Measurements from ENCODE around the gene STXBP1.

The STXBP1 gene

DNA sequence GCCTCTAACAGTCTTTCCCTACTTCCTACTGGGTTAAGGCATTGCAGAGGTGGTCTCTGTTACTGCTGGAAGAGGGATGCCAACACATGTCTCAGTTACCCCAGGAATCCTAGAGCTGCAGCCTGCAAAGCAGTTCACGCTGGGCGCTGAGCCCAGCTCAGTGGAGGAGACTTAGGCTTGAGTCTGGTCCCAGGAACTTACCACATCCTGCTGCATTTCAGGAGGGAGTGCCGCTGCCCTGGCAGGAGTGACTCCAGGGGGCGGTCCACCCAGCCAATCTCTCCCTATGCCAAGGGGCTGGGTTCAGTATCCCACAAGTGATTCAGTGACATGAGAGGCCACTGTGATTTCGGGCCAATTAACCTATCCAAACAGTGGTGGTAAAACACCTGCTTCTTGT lies 111.4 kb downstream of the STXBP1 start:
- Histone ChIP-seq H3K4me3 (ENCODE audit: low read length) (no peak overlapping the region), H3K4me1 (ENCODE audit: insufficient read depth, low read length) (no peaks in the 10 kb centered on the region), H3K9ac (ENCODE audit: low read depth, low read length) (no peak overlapping the region), H3K27ac (ENCODE audit: low read length) (no peak overlapping the region), H3K9me3 (ENCODE audit: insufficient read depth, low read depth, low read length) (no peaks in the 10 kb centered on the region), H3K27me3 (ENCODE audit: insufficient read depth, low read length) (no peaks in the 10 kb centered on the region), H3K36me3 (ENCODE audit: insufficient read depth, low read depth, low read length) (no peaks in the 10 kb centered on the region)

GRCh38 chr9:127724012-127724411 lies 111.9 kb downstream of the STXBP1 start:
- Histone ChIP-seq H3K4me3 (ENCODE audit: low read length) (no peak overlapping the region), H3K36me3 (ENCODE audit: insufficient read depth, low read depth, low read length) (no peaks in the 10 kb centered on the region), H3K27ac (ENCODE audit: low read length) (no peak overlapping the region), H3K9ac (ENCODE audit: low read depth, low read length) (no peak overlapping the region), H3K4me1 (ENCODE audit: insufficient read depth, low read length) (no peaks in the 10 kb centered on the region), H3K27me3 (ENCODE audit: insufficient read depth, low read length) (no peaks in the 10 kb centered on the region), H3K9me3 (ENCODE audit: insufficient read depth, low read depth, low read length) (no peaks in the 10 kb centered on the region)

- H3K9ac ChIP-seq (ENCODE audit: low read depth, low read length), result no peak overlapping the region
- no peaks in the 10 kb centered on the region for H3K9me3 ChIP-seq (ENCODE audit: insufficient read depth, low read depth, low read length)
- H3K4me3 ChIP-seq (ENCODE audit: low read length), result no peak overlapping the region
- H3K27me3 ChIP-seq (ENCODE audit: insufficient read depth, low read length), result no peaks in the 10 kb centered on the region
- H3K4me1 ChIP-seq (ENCODE audit: insufficient read depth, low read length), result no peaks in the 10 kb centered on the region
- H3K27ac ChIP-seq (ENCODE audit: low read length), result no peak overlapping the region
- no peaks in the 10 kb centered on the region for H3K36me3 ChIP-seq (ENCODE audit: insufficient read depth, low read depth, low read length)
Observed at GRCh38 chr9:127726871-127727270, 114.8 kb downstream of the STXBP1 start.

- Histone ChIP-seq H3K4me3 (ENCODE audit: low read length) (no peak overlapping the region), H3K9me3 (ENCODE audit: insufficient read depth, low read depth, low read length) (no peaks in the 10 kb centered on the region), H3K4me1 (ENCODE audit: insufficient read depth, low read length) (no peaks in the 10 kb centered on the region), H3K9ac (ENCODE audit: low read depth, low read length) (no peak overlapping the region), H3K27me3 (ENCODE audit: insufficient read depth, low read length) (no peaks in the 10 kb centered on the region), H3K36me3 (ENCODE audit: insufficient read depth, low read depth, low read length) (no peaks in the 10 kb centered on the region), H3K27ac (ENCODE audit: low read length) (no peak overlapping the region)
Observed at GRCh38 chr9:127728808-127729207, 116.7 kb downstream of the STXBP1 start.

DNA sequence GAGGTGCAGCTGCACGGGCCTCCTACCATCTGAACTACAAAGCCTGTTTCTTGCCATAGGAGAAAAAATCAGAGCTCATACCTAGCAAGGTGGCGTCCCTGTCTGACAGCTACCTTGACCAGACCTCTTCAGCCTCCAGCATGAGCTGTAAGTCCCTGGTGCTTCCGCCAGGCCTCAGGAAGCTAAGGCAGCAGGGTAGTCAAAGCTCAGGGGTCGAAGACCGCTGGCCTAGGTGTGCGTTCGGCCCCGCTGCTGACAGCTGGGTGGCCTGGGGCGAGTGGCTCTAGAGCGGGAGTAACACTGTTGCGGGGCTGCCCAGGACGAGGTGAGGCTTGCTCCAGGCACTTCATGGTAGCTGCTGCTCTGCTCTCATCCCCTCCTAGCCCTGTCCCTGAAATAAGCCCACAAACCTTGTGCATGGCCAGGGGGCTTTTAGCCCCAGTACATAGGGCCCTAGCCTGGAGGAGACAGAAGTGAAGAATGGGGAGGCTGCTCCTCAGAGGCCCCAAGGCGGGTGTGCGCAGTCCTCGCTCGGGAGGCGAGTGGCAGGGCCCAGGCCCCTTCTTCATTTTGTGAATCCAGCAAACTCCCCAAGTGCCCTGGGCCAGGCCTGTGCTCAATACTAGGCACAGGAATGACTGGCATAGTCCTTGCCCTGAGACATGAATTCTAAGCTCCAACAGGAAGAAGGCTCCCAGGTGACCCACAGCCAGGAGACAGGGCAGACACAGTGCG lies 117.6 kb downstream of the STXBP1 start:
- no peaks in the 10 kb centered on the region for H3K36me3 ChIP-seq (ENCODE audit: insufficient read depth, low read depth, low read length)
- H3K4me1 ChIP-seq (ENCODE audit: insufficient read depth, low read length), result no peaks in the 10 kb centered on the region
- no peak overlapping the region for H3K9ac ChIP-seq (ENCODE audit: low read depth, low read length)
- no peaks in the 10 kb centered on the region for H3K27me3 ChIP-seq (ENCODE audit: insufficient read depth, low read length)
- no peaks in the 10 kb centered on the region for H3K9me3 ChIP-seq (ENCODE audit: insufficient read depth, low read depth, low read length)
- H3K4me3 ChIP-seq (ENCODE audit: low read length), result no peak overlapping the region
- no peak overlapping the region for H3K27ac ChIP-seq (ENCODE audit: low read length)

GRCh38 chr9:127730262-127730661 lies 118.2 kb downstream of the STXBP1 start:
- no peak overlapping the region for H3K4me3 ChIP-seq (ENCODE audit: low read length)
- no peaks in the 10 kb centered on the region for H3K27me3 ChIP-seq (ENCODE audit: insufficient read depth, low read length)
- H3K9me3 ChIP-seq (ENCODE audit: insufficient read depth, low read depth, low read length), result no peaks in the 10 kb centered on the region
- no peaks in the 10 kb centered on the region for H3K4me1 ChIP-seq (ENCODE audit: insufficient read depth, low read length)
- H3K27ac ChIP-seq (ENCODE audit: low read length), result no peak overlapping the region
- no peak overlapping the region for H3K9ac ChIP-seq (ENCODE audit: low read depth, low read length)
- H3K36me3 ChIP-seq (ENCODE audit: insufficient read depth, low read depth, low read length), result no peaks in the 10 kb centered on the region

DNA sequence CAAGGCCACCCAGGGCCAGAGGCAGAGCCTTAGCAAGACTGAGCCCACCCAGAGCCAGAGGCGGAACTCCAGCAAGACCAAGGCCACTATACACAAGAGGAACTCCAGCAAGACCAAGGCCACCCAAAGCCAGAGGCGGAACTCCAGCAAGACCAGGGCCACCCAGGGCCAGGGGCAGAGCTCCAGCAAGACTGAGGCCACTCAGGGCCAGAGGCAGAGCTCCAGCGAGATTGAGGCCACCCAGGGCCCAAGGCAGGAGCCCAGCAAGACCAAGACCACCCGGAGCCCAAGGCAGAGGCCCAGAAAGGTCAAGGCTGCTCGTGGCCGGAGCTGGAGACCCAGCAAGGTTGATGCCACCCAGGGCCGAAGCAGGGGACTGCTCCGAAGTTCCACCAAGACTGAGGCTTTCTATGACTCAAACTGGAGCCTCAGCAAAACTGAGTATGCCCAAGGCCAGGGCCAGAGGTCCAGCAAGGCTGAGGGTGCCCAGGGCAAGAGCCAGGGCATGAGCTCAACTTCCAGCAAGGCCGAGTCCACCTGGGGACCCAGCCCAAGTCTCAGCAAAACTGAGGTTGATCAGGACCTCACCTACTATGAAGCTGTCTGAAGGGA lies 118.8 kb downstream of the STXBP1 start:
- Histone ChIP-seq H3K4me1 (ENCODE audit: insufficient read depth, low read length) (no peaks in the 10 kb centered on the region), H3K9ac (ENCODE audit: low read depth, low read length) (no peak overlapping the region), H3K4me3 (ENCODE audit: low read length) (no peak overlapping the region), H3K9me3 (ENCODE audit: insufficient read depth, low read depth, low read length) (no peaks in the 10 kb centered on the region), H3K27ac (ENCODE audit: low read length) (no peak overlapping the region), H3K36me3 (ENCODE audit: insufficient read depth, low read depth, low read length) (no peaks in the 10 kb centered on the region), H3K27me3 (ENCODE audit: insufficient read depth, low read length) (no peaks in the 10 kb centered on the region)

DNA sequence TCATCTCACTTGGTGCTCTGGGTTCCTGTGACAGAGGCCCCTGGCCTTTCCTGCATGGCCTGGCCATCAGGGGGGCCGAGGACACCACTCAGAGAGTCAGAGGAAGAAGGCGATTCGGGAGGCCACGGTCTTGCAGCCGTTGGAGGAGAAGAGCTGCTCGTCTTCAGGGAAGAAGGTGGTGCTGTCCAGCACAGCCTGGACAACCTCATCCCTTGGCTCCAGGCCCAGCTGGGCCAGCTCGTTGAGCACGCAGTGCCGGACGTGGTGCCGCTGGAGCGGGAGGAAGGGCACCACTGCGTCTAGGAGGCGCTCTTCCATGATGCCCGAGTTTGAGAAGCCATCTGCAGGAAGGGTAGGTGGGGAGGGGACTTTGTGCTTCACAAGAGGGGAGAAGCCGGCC lies 119.9 kb downstream of the STXBP1 start:
- no peaks in the 10 kb centered on the region for H3K27me3 ChIP-seq (ENCODE audit: insufficient read depth, low read length)
- H3K4me1 ChIP-seq (ENCODE audit: insufficient read depth, low read length), result no peaks in the 10 kb centered on the region
- no peak overlapping the region for H3K9ac ChIP-seq (ENCODE audit: low read depth, low read length)
- no peaks in the 10 kb centered on the region for H3K36me3 ChIP-seq (ENCODE audit: insufficient read depth, low read depth, low read length)
- no peak overlapping the region for H3K27ac ChIP-seq (ENCODE audit: low read length)
- no peak overlapping the region for H3K4me3 ChIP-seq (ENCODE audit: low read length)
- H3K9me3 ChIP-seq (ENCODE audit: insufficient read depth, low read depth, low read length), result no peaks in the 10 kb centered on the region

GRCh38 chr9:127732444-127732843 lies 120.4 kb downstream of the STXBP1 start:
- Histone ChIP-seq H3K9ac (ENCODE audit: low read depth, low read length) (no peak overlapping the region), H3K27ac (ENCODE audit: low read length) (no peak overlapping the region), H3K27me3 (ENCODE audit: insufficient read depth, low read length) (no peaks in the 10 kb centered on the region), H3K9me3 (ENCODE audit: insufficient read depth, low read depth, low read length) (no peaks in the 10 kb centered on the region), H3K36me3 (ENCODE audit: insufficient read depth, low read depth, low read length) (no peaks in the 10 kb centered on the region), H3K4me3 (ENCODE audit: low read length) (no peak overlapping the region), H3K4me1 (ENCODE audit: insufficient read depth, low read length) (no peaks in the 10 kb centered on the region)

DNA sequence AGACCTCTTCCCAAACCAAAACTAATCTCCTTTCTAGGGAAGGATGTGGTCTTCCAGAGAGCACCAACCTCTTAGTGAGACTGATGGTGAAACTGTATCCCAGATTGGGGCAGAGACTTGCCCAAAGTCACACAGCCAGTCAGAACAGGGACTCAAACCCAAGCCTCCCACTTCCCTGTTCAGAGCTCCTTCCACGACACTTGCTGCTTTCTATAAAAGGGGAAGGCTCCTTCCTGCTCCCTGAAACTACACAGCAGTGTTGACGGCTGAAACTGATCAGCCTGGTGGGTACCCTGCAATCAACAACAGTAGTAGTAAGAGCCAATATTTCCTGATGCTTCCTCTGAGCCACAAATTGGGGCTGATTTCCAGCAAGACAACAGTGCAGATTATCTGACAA lies 121.5 kb downstream of the STXBP1 start:
- no peak overlapping the region for H3K9ac ChIP-seq (ENCODE audit: low read depth, low read length)
- H3K4me3 ChIP-seq (ENCODE audit: low read length), result no peak overlapping the region
- H3K36me3 ChIP-seq (ENCODE audit: insufficient read depth, low read depth, low read length), result no peaks in the 10 kb centered on the region
- H3K27ac ChIP-seq (ENCODE audit: low read length), result no peak overlapping the region
- no peaks in the 10 kb centered on the region for H3K4me1 ChIP-seq (ENCODE audit: insufficient read depth, low read length)
- H3K27me3 ChIP-seq (ENCODE audit: insufficient read depth, low read length), result no peaks in the 10 kb centered on the region
- no peaks in the 10 kb centered on the region for H3K9me3 ChIP-seq (ENCODE audit: insufficient read depth, low read depth, low read length)

GRCh38 chr9:127734247-127734746 lies 122.2 kb downstream of the STXBP1 start:
- Histone ChIP-seq H3K9ac (ENCODE audit: low read depth, low read length) (peak overlapping the region; percentile 47; the same call in 1 of the 2 replicates), H3K4me3 (ENCODE audit: low read length) (peak overlapping the region; percentile 83), H3K27me3 (ENCODE audit: insufficient read depth, low read length) (no peaks in the 10 kb centered on the region), H3K9me3 (ENCODE audit: insufficient read depth, low read depth, low read length) (no peaks in the 10 kb centered on the region), H3K36me3 (ENCODE audit: insufficient read depth, low read depth, low read length) (no peaks in the 10 kb centered on the region), H3K4me1 (ENCODE audit: insufficient read depth, low read length) (no peaks in the 10 kb centered on the region), H3K27ac (ENCODE audit: low read length) (no peak overlapping the region)
